H1 (cell line): Measurements from ENCODE around the gene ZDHHC5. TPM values are rescaled to one million over a fixed set of nuclear protein-coding genes. Genes with fewer than 3 reads are reported as not detected.

Source experiments
- CTCF ChIA-PET: fragments of 300-600 bp; sonication (Branson Sonifier 250); formaldehyde crosslinking; loops from one replicate; lab custom pipeline; 2021; ENCODE audit not compliant: partially characterized antibody; lab: Charles Lee
- POLR2A ChIA-PET: fragments of 300-600 bp; sonication (Branson Sonifier 250); formaldehyde crosslinking; loops from one replicate; lab custom pipeline; 2021; ENCODE audit warnings: inconsistent platforms; ENCODE audit not compliant: partially characterized antibody; lab: Charles Lee
- DNase-seq, 2 experiments: peaks; one replicate each; pipeline versions ENCODE4 v3.0.0 to v3.0.0-alpha.2; 2010 to 2022; ENCODE audit warnings: low spot score in 2 of 2, low read depth in 1 of 2, mixed read lengths in 1 of 2
- FAIRE-seq: peaks from 2 replicates; lab custom pipeline; 2011; peaks lifted over from hg19 to GRCh38; lab: Jason Lieb, UNC
- H2AFZ ChIP-seq: 2 replicates; pipeline ENCODE4 v1.8.1; 2012; ENCODE audit warnings: low read length, inconsistent platforms
- H2AK5ac ChIP-seq: 2 replicates; pipeline ENCODE4 v1.6.1; 2013; ENCODE audit warnings: low read depth, low read length
- H2BK120ac ChIP-seq: replicated peaks from 2 replicates; pipeline ENCODE3; 2013; ENCODE audit warnings: low read depth, low read length, inconsistent platforms
- H2BK12ac ChIP-seq: 2 replicates; pipeline ENCODE4 v1.6.1; 2013; ENCODE audit warnings: low read depth, low read length
- H2BK15ac ChIP-seq: 2 replicates; pipeline ENCODE4 v1.6.1; 2013; ENCODE audit warnings: low read length
- H2BK20ac ChIP-seq: 2 replicates; pipeline ENCODE4 v1.6.1; 2013; ENCODE audit warnings: low read length
- H2BK5ac ChIP-seq: 2 replicates; pipeline ENCODE4 v1.6.1; 2013; ENCODE audit warnings: low read depth, low read length
- H3K14ac ChIP-seq: 2 replicates; pipeline ENCODE4 v1.6.1; 2013; ENCODE audit warnings: inconsistent platforms; ENCODE audit not compliant: insufficient read length
- H3K18ac ChIP-seq: 2 replicates; pipeline ENCODE4 v1.6.1; 2013; ENCODE audit warnings: low read length; ENCODE audit errors: extremely low read depth
- H3K23ac ChIP-seq: 2 replicates; pipeline ENCODE4 v1.6.1; 2013; ENCODE audit warnings: inconsistent platforms; ENCODE audit not compliant: insufficient read length
- H3K23me2 ChIP-seq: 2 replicates; pipeline ENCODE4 v1.6.1; 2013; ENCODE audit warnings: low read depth, low read length
- H3K27ac ChIP-seq: 2 replicates; pipeline ENCODE4 v1.6.1; 2011; ENCODE audit warnings: low read depth, low read length, inconsistent platforms
- H3K27me3 ChIP-seq, 4 experiments: replicated peaks in 1 of 4; 1 replicate in 1 of 4; 2 replicates in 3 of 4; pipeline versions ENCODE4 v1.6.1 to v1.8.1; 2011 to 2013; ENCODE audit warnings: low read length in 3 of 4, mild to moderate bottlenecking in 3 of 4, inconsistent platforms in 2 of 4, mixed read lengths in 2 of 4, moderate library complexity in 1 of 4; ENCODE audit not compliant: control insufficient read depth in 3 of 4, insufficient read depth in 3 of 4; ENCODE audit errors: extremely low read depth in 1 of 4
- H3K36me3 ChIP-seq, 4 experiments: 2 replicates each; pipeline versions ENCODE4 v1.6.1 to v1.8.1; 2011 to 2013; ENCODE audit warnings: mild to moderate bottlenecking in 4 of 4, low read length in 3 of 4, moderate library complexity in 2 of 4, control low read depth in 1 of 4, inconsistent platforms in 1 of 4; ENCODE audit not compliant: insufficient read depth in 4 of 4, control insufficient read depth in 2 of 4
- H3K4ac ChIP-seq: replicated peaks from 2 replicates; pipeline ENCODE3; 2013; ENCODE audit warnings: low read length, low read depth, mixed read lengths, inconsistent platforms; ENCODE audit not compliant: insufficient read length
- H3K4me1 ChIP-seq, 4 experiments: replicated peaks in 1 of 4; 1 replicate in 1 of 4; 2 replicates in 3 of 4; pipeline versions ENCODE4 v1.6.1 to v1.8.1; 2011 to 2013; ENCODE audit warnings: low read length in 3 of 4, inconsistent platforms in 2 of 4, mixed read lengths in 1 of 4; ENCODE audit not compliant: insufficient read depth in 4 of 4, control insufficient read depth in 3 of 4
- H3K4me2 ChIP-seq, 2 experiments: 2 replicates each; pipeline versions ENCODE4 v1.6.1 to v1.8.1; 2011 to 2013; ENCODE audit warnings: low read depth in 2 of 2, low read length in 2 of 2, control low read depth in 1 of 2, inconsistent platforms in 1 of 2, mild to moderate bottlenecking in 1 of 2; ENCODE audit not compliant: insufficient read depth in 1 of 2
- H3K4me3 ChIP-seq, 4 experiments: fragments of 200-600, 300-600 bp in 1 of 4; sonication (generic), shearing (Covaris generic), sonication (Bioruptor Twin) in 1 of 4; 2 replicates each; pipeline versions ENCODE4 v1.5.1 to v1.8.1; 2011 to 2016; ENCODE audit warnings: low read length in 4 of 4, low read depth in 3 of 4, control low read depth in 2 of 4, inconsistent platforms in 2 of 4, mild to moderate bottlenecking in 2 of 4, mixed read lengths in 1 of 4, moderate library complexity in 1 of 4; ENCODE audit not compliant: insufficient read depth in 2 of 4; ENCODE audit errors: extremely low read depth in 1 of 4
- H3K56ac ChIP-seq: replicated peaks from 2 replicates; pipeline ENCODE3; 2013; ENCODE audit warnings: low read depth, mild to moderate bottlenecking, mixed read lengths, low read length, inconsistent platforms; ENCODE audit not compliant: insufficient read length
- H3K79me1 ChIP-seq: 2 replicates; pipeline ENCODE4 v1.6.1; 2013; ENCODE audit warnings: low read depth, low read length, control low read depth
- H3K79me2 ChIP-seq, 2 experiments: 2 replicates each; pipeline versions ENCODE4 v1.6.1 to v1.8.1; 2012 to 2013; ENCODE audit warnings: low read length in 2 of 2, mild to moderate bottlenecking in 2 of 2, inconsistent platforms in 1 of 2; ENCODE audit not compliant: insufficient read depth in 2 of 2, control insufficient read depth in 1 of 2
- H3K9ac ChIP-seq, 4 experiments: replicated peaks in 1 of 4; 1 replicate in 1 of 4; 2 replicates in 3 of 4; pipeline versions ENCODE4 v1.6.1 to v1.8.1; 2011 to 2013; ENCODE audit warnings: low read depth in 3 of 4, low read length in 3 of 4, control low read depth in 2 of 4, mild to moderate bottlenecking in 2 of 4, moderate library complexity in 2 of 4, inconsistent platforms in 1 of 4; ENCODE audit errors: extremely low read depth in 1 of 4
- H3K9me3 ChIP-seq, 2 experiments: 2 replicates each; pipeline versions ENCODE4 v1.6.1 to v1.8.1; 2012 to 2013; ENCODE audit warnings: mild to moderate bottlenecking in 2 of 2, moderate library complexity in 2 of 2, control low read depth in 1 of 2, inconsistent platforms in 1 of 2, low read depth in 1 of 2, low read length in 1 of 2, mixed read lengths in 1 of 2; ENCODE audit not compliant: insufficient read depth in 2 of 2
- H4K20me1 ChIP-seq, 2 experiments: replicated peaks in 1 of 2; 2 replicates each; pipeline versions ENCODE3 to v1.8.1; 2011 to 2013; ENCODE audit warnings: inconsistent platforms in 2 of 2, low read length in 2 of 2, mild to moderate bottlenecking in 1 of 2; ENCODE audit not compliant: insufficient read depth in 2 of 2, control insufficient read depth in 1 of 2
- H4K5ac ChIP-seq: 2 replicates; pipeline ENCODE4 v1.6.1; 2013; ENCODE audit warnings: low read length, low read depth, mixed read lengths, inconsistent platforms; ENCODE audit not compliant: insufficient read length
- H4K8ac ChIP-seq: 2 replicates; pipeline ENCODE4 v1.8.0; 2013; ENCODE audit warnings: mild to moderate bottlenecking, moderate library complexity, low read length, inconsistent platforms; ENCODE audit not compliant: insufficient read depth; ENCODE audit errors: extremely low read depth
- H4K91ac ChIP-seq: replicated peaks from 2 replicates; pipeline ENCODE3; 2013; ENCODE audit warnings: low read length, mixed read lengths, inconsistent platforms; ENCODE audit not compliant: insufficient read length
- HDAC6 ChIP-seq: IDR thresholded peaks from one replicate; pipeline ENCODE4 v1.7.1; 2012; ENCODE audit warnings: low read depth, mild to moderate bottlenecking, inconsistent platforms, low read length, moderate library complexity
- MAX ChIP-seq: IDR thresholded peaks from 2 replicates; pipeline ENCODE4 v1.6.1; 2012; ENCODE audit warnings: inconsistent platforms
- TAF1 ChIP-seq: IDR thresholded peaks from 2 replicates; pipeline ENCODE4 v1.6.1; 2011; ENCODE audit warnings: mild to moderate bottlenecking, low read depth, low read length
- WGBS, 2 experiments: shearing (Covaris generic) in 1 of 2; methylation state at CpG; one replicate each; pipeline versions ENCODE4 v1.1.6 to v1.1.7; 2013 to 2015; ENCODE audit warnings: low lambda C conversion rate in 2 of 2, mixed read lengths in 2 of 2, inconsistent platforms in 1 of 2, low coverage in 1 of 2, missing lambda C conversion rate in 1 of 2; ENCODE audit not compliant: insufficient replicate concordance in 2 of 2, insufficient coverage in 1 of 2, insufficient read length in 1 of 2; ENCODE audit errors: extremely low coverage in 1 of 2, missing lambda C conversion rate in 1 of 2; 5-methylcytosine and 5-hydroxymethylcytosine counted together
- polyA plus RNA-seq, 7 experiments: library from polyadenylated mRNA; depleted of rRNA in 3 of 7; stranded (reverse) in 5 of 7; unstranded in 2 of 7; fragments of >200 nt in 5 of 7; fragments of 200-250 nt in 2 of 7; gene quantifications; 1 replicate in 5 of 7; 2 replicates in 1 of 7; 4 replicates in 1 of 7; pipeline versions ENCODE4 v1.2.1 to v1.2.3, GENCODE V29; 2011 to 2013; ENCODE audit warnings: missing spikeins in 2 of 7, mixed read lengths in 2 of 7
- total RNA-seq: library from RNA; stranded (reverse); fragmentation: NEBNext Ultra II Directional; extraction: Animal tissue kit (Norgen Biotek cat#: 25700); gene quantifications from 2 replicates; pipeline ENCODE4 v1.2.1, GENCODE V29; 2021

ZDHHC5 gene
- total and polyA plus RNA-seq, 2 of the 8 experiments (the other 6 are each of a cell fraction or from before 2014, with no cell fraction given) = 40.0 to 56.3 TPM

GRCh38 chr11:57656885-57657193, 11.1 kb upstream of the ZDHHC5 start:
- POLR2A ChIA-PET = interaction anchor here (0.7 to 29.6 kb wide), 5 partner anchors 11 to 174 kb away, joined by 4 to 1546 read pairs (median 13); partner anchors contain the start of genes SERPING1, UBE2L6, YPEL4 and ZDHHC5
- DNase-seq = no peak
- Histone ChIP-seq H3K4me2 (peak overlapping the region; percentile 68 to 92), H3K4me3 (peak overlapping the region; percentile 31 to 93 (median 66); a peak in 7 of 8 replicates), H4K20me1 (peaks cover 2 to 3% of the 10 kb centered on the region in 2 experiments), H2BK15ac (no peak overlapping the region), H3K9me3 (no peaks in the 10 kb centered on the region), H2BK12ac (no peak overlapping the region), H3K79me2 (peaks cover 0 to 20% of the 10 kb centered on the region in 2 experiments; a peak in 3 of 4 replicates), H4K5ac (no peak overlapping the region), H3K14ac (no peak overlapping the region), H3K56ac (no peak overlapping the region), H3K18ac (no peak overlapping the region), H2BK20ac (no peak overlapping the region), H3K27me3 (peaks cover 0 to under 1% (median 0%) of the 10 kb centered on the region in 4 experiments; a peak in 5 of 7 replicates), H4K8ac (no peak overlapping the region), H2BK120ac (no peak overlapping the region), H3K27ac (no peak overlapping the region), H2AFZ (no peak overlapping the region), H3K23ac (no peak overlapping the region), H4K91ac (no peak overlapping the region), H3K79me1 (peaks cover 4% of the 10 kb centered on the region; the same call in 1 of the 2 replicates), H3K4ac (no peak overlapping the region), H3K9ac (peak overlapping the region in 1 of 4 experiments; percentile 73; a peak in 1 of 7 replicates), H3K36me3 (peaks cover 3 to 22% (median 17%) of the 10 kb centered on the region in 4 experiments; a peak in 6 of 8 replicates), H3K23me2 (peaks cover 4% of the 10 kb centered on the region), H3K4me1 (no peaks in the 10 kb centered on the region; a peak in 3 of 7 replicates), H2AK5ac (no peak overlapping the region), H2BK5ac (no peak overlapping the region)
- FAIRE-seq = no peak
- 52% methylated on average over 5 of the region's 5 CpGs; no CpG with 5 or more reads in 1 of the 2 experiments for WGBS, 2 experiments
- CTCF ChIA-PET = interaction anchor here (0.8 to 2.7 kb wide), 6 partner anchors 13 to 89 kb away, joined by 3 to 10 read pairs (median 5); partner anchors contain the start of gene UBE2L6
- TF ChIP-seq HDAC6 (no peak), MAX (no peak), TAF1 (no peak)
